Inflammatory macrophage treated with lipopolysaccharide for 4 hours (primary cell): ENCODE results near the gene PFKP.

Experiments used
- DNase-seq: peaks from one replicate; pipeline ENCODE4 v3.0.0-alpha.2; 2020

The PFKP gene

DNA sequence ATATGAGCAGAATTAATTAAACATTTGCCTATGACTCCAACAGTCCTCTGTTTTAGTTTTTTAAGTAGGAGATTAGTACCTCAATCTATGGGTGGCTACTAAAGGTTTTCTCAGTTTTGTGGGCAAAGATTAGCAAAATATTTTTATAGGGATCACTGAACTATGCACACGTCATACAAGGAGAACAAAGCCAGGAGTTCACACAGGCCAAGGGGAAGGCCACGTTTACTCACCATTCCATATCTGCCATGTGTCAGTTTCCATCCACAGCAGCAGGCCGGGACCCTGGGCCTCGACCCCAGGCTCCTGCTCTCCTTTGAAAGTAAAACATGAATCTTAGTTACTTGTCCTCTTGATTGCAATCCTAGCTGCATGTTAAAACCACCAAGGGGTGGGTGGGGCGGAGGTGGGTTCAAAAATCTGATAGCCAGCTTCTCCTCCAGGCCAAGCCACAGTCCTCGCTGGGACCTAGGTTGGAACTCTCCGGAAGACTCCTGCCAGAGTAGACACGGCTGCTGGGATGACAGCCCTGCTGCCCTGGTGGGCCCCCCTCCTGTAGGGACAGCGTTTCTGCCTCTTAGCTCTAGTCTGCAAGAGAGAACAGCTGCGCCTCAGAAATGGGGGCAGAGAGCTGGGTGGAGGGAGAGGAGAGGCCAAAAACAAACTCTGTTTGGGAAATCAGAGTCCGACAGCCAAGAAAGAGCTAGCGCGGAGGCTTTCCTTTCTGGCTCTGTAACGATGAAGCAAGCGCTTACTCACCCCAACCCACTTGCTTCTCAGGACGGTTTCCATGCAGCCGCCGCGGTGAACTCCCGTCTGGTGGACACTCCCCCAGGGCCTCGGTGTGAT lies 69.6 kb downstream of the PFKP start:
- DNase-seq, result no peak

DNA sequence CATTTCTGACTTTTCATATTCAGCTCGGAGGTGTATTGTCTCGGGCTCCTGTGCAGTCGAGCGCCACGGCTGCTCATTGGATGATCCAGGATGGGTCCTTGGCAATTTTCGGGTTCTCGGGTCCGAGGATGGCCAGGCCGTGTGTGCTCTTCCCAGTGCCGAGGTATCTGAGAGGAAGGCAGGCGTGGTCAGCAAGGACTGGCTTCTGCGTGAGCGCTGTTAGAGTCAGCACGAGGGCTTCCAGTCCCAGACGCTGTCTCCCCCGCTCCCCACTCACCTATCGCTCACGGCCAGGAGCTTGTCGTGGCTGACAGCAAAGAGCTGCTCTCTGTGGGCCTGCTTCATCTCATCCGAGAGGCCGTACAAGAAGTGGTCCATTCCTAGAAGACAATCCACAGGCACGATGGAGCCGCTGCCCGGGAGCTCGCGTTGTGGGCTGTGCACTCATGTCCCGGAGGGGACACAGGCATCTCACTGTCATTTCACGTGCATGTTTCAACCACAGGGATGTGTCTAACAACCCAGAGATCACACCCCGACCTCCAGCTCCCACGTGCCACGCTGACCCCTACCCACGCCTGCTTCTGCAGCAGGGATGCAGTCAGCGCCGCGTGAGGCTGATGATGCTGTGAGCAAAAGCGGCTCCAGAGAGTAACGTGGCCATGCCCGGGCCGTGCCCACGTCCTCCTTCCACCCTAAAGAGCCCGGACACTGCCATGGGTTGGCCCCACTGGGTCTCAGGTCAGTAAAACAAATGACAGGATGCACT lies 70.8 kb downstream of the PFKP start:
- DNase-seq, result no peak

DNA sequence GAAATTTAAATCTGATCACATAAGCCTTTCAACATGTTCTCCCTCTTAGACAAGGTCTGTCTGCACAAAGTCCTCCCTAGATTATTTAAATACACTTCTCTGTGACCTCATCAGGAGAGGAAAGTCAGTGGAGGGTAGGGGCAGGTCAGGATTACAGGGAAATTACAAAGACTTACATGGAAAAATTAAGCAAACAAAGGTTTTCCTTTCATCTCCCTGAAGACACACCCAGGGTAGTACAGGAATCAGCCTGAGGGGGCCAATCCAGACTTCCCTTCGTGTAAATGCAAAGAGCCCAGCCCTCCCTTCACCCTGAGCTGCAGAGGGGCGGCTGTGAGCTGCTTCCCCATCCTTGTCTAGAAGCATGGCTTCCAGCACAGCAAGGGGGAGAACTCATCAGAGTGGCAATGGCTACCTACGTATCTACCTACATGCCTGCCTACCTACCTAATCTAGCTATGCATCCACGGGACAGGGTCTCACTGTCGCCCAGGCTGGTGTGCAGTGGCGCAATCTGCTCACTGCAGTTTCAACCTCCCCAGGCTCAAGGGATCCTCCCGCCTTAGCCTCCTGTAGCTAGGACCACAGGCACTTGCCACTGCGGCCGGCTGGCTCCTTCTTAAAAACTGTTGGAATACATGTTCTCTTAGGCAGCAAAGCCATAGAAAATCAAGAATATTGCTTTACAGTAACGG lies 72.0 kb downstream of the PFKP start:
- DNase-seq, result no peak

DNA sequence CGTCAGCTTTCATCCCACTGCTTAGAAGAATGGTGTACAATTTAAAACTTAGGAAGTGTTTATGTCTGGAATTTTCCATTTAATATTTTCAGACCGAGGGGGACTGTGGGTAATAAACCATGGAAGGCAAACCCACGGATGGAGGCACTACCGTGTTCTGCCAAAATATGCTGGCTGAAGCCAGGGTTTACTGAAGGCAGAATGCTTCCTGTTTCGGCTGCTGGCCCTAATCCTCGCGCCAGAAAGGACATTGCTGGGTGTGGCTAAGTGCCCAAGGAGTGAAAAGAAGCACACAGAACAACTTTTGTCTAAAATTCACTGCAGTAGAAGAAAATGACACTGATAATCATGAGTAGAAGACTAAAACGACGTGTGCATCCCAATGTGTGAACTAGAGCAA lies 72.9 kb downstream of the PFKP start:
- DNase-seq, result no peak

DNA sequence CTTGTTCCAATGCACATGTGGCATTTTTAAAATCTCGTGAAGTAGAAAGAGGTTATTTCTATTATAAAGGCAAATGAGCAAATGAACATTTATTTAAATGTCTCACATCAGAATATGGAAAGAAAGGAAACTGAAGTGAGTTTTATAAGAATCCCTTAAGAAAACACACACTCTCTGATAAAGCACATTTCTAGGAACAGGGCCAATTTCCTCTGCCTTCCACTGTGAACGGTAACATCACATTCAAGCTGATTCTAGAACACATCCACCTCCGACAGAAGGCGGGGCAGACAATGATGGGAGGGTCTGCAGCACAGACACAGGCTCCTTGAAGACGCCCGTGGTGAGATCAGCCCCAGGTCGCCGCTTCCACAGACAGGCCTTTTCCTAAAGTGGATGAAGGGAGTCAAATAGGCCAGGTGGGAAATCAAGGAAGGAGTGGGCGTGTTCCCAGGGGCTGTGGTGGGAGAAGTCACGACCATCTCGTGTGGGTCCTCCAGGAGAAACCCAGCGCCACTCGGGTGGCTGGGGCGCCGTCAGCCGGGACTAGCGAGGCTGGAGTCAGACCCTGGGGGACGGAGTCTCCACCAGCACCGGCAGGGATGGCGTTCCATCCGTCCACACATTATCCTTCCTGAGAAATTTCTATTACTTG lies 74.1 kb downstream of the PFKP start:
- DNase-seq, result no peak

DNA sequence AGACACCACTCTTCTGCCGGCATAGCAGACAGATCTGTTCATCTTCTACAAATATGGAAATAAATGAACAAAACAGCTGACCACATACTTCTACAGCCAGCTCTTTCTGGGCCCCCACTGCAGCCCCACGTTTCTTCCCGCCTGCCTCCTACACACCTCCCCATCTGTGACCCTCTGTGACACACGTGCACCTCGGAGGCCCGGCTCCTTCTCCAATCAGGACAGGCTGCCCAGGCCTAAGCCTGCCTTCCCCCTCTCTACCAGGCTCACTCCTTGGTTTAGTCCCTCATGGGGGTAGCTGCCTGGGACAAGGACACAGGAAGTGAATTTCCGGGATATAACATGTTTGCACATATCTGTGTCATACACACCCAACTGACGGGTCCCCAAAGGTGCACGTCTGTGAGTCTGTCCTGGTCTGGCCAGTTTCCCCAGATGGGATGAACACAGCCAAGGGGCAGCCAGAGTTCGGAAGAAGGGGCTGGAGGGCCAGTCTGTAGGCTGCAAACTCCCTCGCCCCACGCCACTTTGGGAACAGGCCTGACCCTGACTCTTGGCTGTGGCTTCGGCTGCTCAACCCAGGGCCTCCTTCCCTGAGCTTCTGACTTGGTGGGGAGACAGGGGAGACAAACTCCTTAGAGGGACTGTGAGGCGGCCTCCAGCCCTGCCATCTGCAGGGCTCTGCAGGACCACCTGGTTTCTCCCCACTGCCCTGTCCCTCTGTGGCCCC lies 75.0 kb downstream of the PFKP start:
- DNase-seq, result no peak

GRCh38 chr10:3143366-3143765 lies 76.0 kb downstream of the PFKP start:
- no peak for DNase-seq

- no peak for DNase-seq
Measured at GRCh38 chr10:3143791-3144434, 76.6 kb downstream of the PFKP start.

DNA sequence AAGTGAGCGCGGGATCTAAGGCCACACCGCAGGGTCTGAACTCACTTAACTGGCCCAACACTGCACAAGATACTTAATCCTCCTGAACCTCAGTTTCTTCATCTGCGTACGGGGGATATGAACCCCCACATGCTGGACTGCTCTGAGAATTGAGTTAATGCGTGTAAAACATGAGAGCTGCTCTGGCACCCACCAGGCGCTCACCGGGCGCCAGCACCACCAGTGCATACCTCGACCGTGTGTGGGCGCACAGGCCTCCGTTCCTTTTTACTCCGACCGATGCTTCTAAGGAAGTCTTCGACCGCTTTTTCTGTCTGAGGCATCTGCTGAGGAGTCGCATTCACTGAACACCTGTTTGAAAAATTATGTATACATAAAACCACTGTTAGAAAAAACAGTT lies 78.0 kb downstream of the PFKP start:
- no peak for DNase-seq

- DNase-seq, result no peak
Measured at GRCh38 chr10:3146289-3146688, 78.9 kb downstream of the PFKP start.

DNA sequence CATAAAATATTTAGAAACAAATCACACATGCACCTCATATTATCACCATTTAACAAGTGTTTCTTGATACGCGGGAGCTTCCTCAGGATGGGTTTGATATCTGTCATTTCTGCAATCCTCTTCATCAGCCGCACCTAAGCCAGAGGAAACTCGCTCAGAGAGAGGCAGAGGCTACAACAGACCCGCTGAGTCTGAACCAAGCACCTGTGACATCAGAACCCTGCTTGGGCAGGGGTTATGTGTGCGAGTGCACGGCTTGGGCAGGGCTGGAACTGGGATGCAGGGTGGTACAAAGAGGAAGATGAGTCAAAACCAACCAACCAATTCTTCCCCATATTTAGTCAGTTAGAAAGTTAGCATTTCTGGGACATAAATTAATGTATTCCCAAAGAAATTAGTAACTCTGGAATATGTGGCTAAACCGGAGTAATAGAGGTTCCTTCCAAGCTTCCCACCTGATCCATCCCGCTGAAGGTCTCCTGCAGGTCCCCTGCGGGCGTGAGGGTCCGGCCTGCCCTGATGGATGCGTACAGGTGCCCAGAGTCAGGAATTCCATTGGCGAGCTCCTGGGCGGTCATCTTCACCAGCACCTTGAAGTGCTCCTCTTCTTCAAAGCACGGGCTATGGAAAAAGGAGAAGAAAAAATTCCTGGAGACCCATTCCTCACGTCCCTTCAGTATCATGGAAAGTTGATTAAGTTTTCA lies 79.9 kb downstream of the PFKP start:
- no peak for DNase-seq

DNA sequence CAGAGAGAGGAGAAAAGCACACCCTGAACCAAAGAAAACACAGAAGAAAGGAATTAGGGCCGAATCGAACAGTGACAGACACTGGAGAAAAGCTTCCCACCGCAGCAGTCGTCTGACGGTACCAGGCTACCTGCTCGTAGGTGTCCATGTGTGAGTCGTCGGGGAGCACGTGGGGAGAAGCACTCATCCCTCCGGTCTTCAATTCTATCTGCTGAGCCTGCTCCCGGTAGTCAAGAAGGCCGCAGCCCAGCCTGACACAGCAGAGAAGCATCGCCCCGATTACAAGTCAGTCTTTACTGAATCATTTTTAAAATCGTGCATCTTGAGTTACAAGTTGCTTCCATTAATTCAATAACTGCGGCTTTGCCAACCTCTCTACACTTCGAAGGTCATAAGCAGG lies 80.7 kb downstream of the PFKP start:
- no peak for DNase-seq

DNA sequence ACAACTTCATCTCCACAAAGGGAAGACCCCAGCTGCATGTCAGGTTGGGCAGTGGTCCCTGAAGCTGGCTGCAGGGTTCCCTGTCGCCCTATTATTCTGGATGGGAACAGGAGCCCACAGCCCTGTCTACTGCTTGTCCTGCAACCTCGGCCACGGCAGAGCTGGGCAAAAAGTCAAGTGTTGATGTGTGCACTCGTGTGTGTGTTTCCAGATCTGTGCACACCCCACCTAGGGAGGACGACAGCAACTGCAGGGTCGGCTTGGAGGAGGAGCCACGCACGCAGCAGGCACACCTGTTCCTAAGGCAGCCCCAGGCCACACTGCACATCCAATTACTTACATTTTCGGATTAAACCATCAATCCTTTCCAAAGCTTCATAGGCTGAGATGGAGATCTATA lies 81.6 kb downstream of the PFKP start:
- DNase-seq, result no peak

DNA sequence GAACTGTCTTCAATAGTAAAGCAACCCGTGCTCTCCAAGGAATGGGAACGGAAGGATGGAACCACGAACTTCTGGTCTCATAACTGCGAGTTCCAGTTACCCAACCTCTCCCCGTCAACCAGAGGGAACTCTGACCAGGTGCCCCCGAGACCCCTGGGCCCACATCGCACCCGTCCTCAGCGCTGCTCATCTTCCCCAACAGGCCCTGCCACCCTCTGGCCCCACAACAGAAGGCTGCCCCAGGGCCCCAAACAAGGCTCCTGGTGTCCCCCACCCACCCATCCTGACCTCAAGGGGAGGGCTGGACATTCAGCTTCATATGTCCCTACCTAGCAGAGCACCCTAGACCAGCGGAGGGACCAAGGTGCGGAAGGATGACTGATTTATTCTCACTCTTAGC lies 82.6 kb downstream of the PFKP start:
- DNase-seq, result no peak

DNA sequence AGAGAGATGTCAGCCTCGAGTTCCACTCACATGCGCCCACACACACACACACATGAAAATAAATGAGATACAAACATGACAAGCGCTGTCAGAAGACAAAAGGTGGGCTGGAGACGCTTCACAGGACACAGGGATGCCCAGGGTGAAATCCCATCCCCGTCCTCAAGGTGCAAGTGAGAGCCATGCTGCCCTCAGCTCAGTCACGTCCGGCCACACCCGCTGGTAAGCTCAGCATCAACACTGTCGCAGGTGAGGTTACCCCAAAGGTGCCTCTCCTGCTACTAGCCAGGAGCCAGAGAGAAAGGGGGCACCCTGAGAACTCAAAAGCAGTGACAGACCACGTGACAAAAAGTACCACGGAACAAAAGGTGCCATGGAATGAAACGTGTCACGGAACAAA lies 83.0 kb downstream of the PFKP start:
- no peak for DNase-seq

GRCh38 chr10:3150961-3151360 lies 83.6 kb downstream of the PFKP start:
- DNase-seq, result no peak

DNA sequence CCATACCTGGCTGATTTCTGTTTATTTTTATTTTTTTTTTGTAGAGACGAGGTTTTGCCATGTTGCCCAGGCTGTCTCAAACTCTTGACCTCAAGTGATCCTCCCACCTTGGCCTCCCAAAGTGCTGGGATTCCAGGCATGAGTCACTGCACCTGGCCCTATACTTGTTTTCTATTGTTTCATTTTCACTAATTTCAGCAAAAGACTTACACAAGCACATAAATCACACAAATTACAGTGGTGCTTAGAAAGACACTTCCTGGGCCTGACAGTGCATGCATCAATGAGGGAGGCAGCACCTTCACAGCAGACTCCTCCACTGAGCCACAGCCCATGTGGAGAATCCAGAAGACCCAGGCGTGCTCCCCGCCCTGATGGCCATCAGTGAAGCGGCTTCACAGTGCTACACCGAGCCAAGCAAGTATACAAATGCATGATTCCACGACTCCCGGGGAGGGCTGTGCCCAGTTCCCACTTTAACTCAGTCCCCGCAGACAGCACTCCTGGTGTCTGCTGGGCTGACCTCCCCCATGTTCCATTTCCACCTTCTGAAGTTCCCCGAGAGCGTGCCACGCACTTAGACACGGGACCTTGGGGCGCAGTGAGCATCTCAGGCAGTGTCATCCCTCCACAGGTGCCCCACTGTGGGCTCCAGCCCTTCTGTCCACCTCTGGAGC lies 84.7 kb downstream of the PFKP start:
- no peak for DNase-seq

DNA sequence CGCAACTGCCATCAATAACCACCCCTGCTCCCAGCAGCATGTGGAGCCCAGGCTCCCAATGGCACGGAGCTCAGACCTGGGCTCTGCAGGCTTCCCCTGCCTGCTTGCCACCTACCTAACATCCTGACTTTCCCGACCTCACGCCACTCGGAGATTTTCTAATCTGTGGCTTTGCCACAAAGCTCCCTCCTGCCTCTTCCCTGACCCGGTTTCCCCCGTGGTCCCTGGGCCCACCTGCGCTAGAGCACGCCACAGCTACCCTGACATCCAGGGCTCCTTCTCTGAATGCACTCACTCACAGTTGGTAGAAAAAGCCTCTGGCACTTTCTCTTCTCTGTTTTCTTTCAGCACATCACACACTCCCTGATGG lies 85.2 kb downstream of the PFKP start:
- DNase-seq, result no peak

DNA sequence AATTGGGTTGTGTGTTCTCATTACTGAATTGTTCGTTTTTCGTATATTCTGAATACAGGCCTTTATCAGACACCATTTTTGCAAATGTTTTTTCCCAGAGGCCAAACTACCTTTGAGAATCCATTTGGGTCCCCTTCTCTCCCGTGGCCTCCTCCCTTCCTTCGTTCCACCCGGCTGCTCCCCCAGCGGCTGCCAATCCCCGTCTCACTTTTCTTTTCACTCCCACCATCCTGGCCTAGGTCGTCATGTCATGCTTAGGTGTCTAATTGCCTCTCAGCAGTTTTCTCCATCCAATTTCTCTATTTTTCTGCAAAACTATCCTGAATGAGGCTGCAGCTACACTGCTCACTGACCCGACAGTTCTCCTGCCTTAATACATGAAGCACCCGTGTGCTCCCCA lies 87.3 kb downstream of the PFKP start:
- DNase-seq, result no peak

- DNase-seq, result no peak
Measured at GRCh38 chr10:3159152-3159551, 91.8 kb downstream of the PFKP start.

- no peak for DNase-seq
Measured at GRCh38 chr10:3162533-3162932, 95.2 kb downstream of the PFKP start.
